Stimulated activated CD8-positive, alpha-beta memory T cell treated with anti-CD3 and anti-CD28 coated beads, Interleukin-15, amount 100 ng/mL, for 24 hours (primary cell): Measurements from ENCODE around the gene PRPSAP1.
A peak's percentile ranks its signal among the peaks of the same experiment; 100 is the strongest.
"Not testable (repeated sequence)": the region's sequence is repeated elsewhere in the genome, so short reads cannot be mapped to it uniquely, and the experiment has no call there.

Source experiments
- DNase-seq: peaks from one replicate; pipeline ENCODE4 v3.0.0-alpha.2; 2020; ENCODE audit warnings: low read depth

PRPSAP1 gene

GRCh38 chr17:76318586-76318985, 35.1 kb downstream of the PRPSAP1 start:
- DNase-seq: no peak

- no peak for DNase-seq
Observed at GRCh38 chr17:76317535-76317934, 36.2 kb downstream of the PRPSAP1 start.

- no peak for DNase-seq
Observed at GRCh38 chr17:76314392-76315227, 39.1 kb downstream of the PRPSAP1 start.

- no peak for DNase-seq
Observed at GRCh38 chr17:76312735-76313134, 41.0 kb downstream of the PRPSAP1 start.

- no peak for DNase-seq
Observed at GRCh38 chr17:76309461-76309860, 44.3 kb downstream of the PRPSAP1 start.

- no peak for DNase-seq
Observed at GRCh38 chr17:76307966-76308338, 45.8 kb downstream of the PRPSAP1 start, which contains the start of gene QRICH2. QRICH2 (minus strand) TSS chr17:76308276; CDS start chr17:76307998, 278 bp downstream.

- DNase-seq: no peak
Observed at GRCh38 chr17:76307299-76307965, 46.3 kb downstream of the PRPSAP1 start.

GRCh38 chr17:76305135-76305454, 48.6 kb downstream of the PRPSAP1 start:
- DNase-seq: not testable (repeated sequence)

- no peak for DNase-seq
Observed at GRCh38 chr17:76304226-76305134, 49.2 kb downstream of the PRPSAP1 start.

GRCh38 chr17:76297436-76297835, 56.3 kb downstream of the PRPSAP1 start:
- no peak for DNase-seq

- no peak for DNase-seq
Observed at GRCh38 chr17:76296889-76297288, 56.8 kb downstream of the PRPSAP1 start.

GRCh38 chr17:76296186-76296585, 57.5 kb downstream of the PRPSAP1 start:
- DNase-seq: no peak

- no peak for DNase-seq
Observed at GRCh38 chr17:76293106-76293505, 60.6 kb downstream of the PRPSAP1 start.

- no peak for DNase-seq
Observed at GRCh38 chr17:76292567-76292966, 61.1 kb downstream of the PRPSAP1 start.

GRCh38 chr17:76281573-76282371, 71.9 kb downstream of the PRPSAP1 start:
- no peak for DNase-seq

GRCh38 chr17:76280650-76281049, 73.1 kb downstream of the PRPSAP1 start:
- DNase-seq: no peak

- no peak for DNase-seq
Observed at GRCh38 chr17:76279742-76280287, 73.9 kb downstream of the PRPSAP1 start.

GRCh38 chr17:76278952-76279741, 74.6 kb downstream of the PRPSAP1 start:
- peak; percentile 87 for DNase-seq

- DNase-seq: no peak
Observed at GRCh38 chr17:76278268-76278908, 75.3 kb downstream of the PRPSAP1 start.
